GM18520 (cell line): ENCODE data around the gene TLCD4.

Experiments used
- ATAC-seq: cut with Tn5 transposase; IDR thresholded peaks from one replicate; pipeline ENCODE4 v1.9.1; 2021; ENCODE audit not compliant: unreplicated experiment

TLCD4 gene

GRCh38 chr1:95094923-95095322 is 22.2 kb upstream of the TLCD4 start:
- no peak for ATAC-seq

GRCh38 chr1:95095833-95096217 is 21.3 kb upstream of the TLCD4 start:
- ATAC-seq: peak; percentile 72

- peak; percentile 21 for ATAC-seq
Measured at GRCh38 chr1:95096218-95096841, 20.8 kb upstream of the TLCD4 start.

- no peak for ATAC-seq
Measured at GRCh38 chr1:95097426-95097825, 19.7 kb upstream of the TLCD4 start.

- no peak for ATAC-seq
Measured at GRCh38 chr1:95098196-95098595, 19.0 kb upstream of the TLCD4 start.

GRCh38 chr1:95108792-95109191 is 8.4 kb upstream of the TLCD4 start:
- no peak for ATAC-seq

- no peak for ATAC-seq
Measured at GRCh38 chr1:95111014-95111413, 6.1 kb upstream of the TLCD4 start.

- ATAC-seq: no peak
Measured at GRCh38 chr1:95113684-95114083, 3.5 kb upstream of the TLCD4 start.

- ATAC-seq: no peak
Measured at GRCh38 chr1:95115708-95116137, 1.4 kb upstream of the TLCD4 start.

GRCh38 chr1:95116580-95117206 is 462 bp upstream of the TLCD4 start:
- no peak for ATAC-seq

- ATAC-seq: no peak
Measured at GRCh38 chr1:95118067-95118499, 928 bp downstream of the TLCD4 start.

GRCh38 chr1:95118710-95119109 is 1.6 kb downstream of the TLCD4 start:
- ATAC-seq: no peak

- ATAC-seq: no peak
Measured at GRCh38 chr1:95119273-95119672, 2.1 kb downstream of the TLCD4 start.

- ATAC-seq: no peak
Measured at GRCh38 chr1:95122151-95122697, 5.1 kb downstream of the TLCD4 start.

- ATAC-seq: no peak
Measured at GRCh38 chr1:95124342-95124741, 7.2 kb downstream of the TLCD4 start.

- ATAC-seq: no peak
Measured at GRCh38 chr1:95126366-95126765, 9.2 kb downstream of the TLCD4 start.

GRCh38 chr1:95126846-95127245 is 9.7 kb downstream of the TLCD4 start:
- no peak for ATAC-seq

- no peak for ATAC-seq
Measured at GRCh38 chr1:95127380-95127779, 10.2 kb downstream of the TLCD4 start.

- no peak for ATAC-seq
Measured at GRCh38 chr1:95132762-95133161, 15.6 kb downstream of the TLCD4 start.

GRCh38 chr1:95133687-95134086 is 16.5 kb downstream of the TLCD4 start:
- no peak for ATAC-seq

- ATAC-seq: no peak
Measured at GRCh38 chr1:95138223-95138622, 21.1 kb downstream of the TLCD4 start.

GRCh38 chr1:95139039-95139438 is 21.9 kb downstream of the TLCD4 start:
- ATAC-seq: no peak

GRCh38 chr1:95140791-95141190 is 23.6 kb downstream of the TLCD4 start:
- no peak for ATAC-seq
